Right atrium auricular region (tissue), 2 donors: ENCODE results near the gene HSPG2. TPM values are rescaled to one million over a fixed set of nuclear protein-coding genes. Genes with fewer than 3 reads are reported as not detected.
A peak's percentile ranks its signal among the peaks of the same experiment; 100 is the strongest.
"Not testable (repeated sequence)": the region's sequence is repeated elsewhere in the genome, so short reads cannot be mapped to it uniquely, and the experiment has no call there.

Experiments used
- DNase-seq: peaks from one replicate; pipeline ENCODE4 v3.0.0-alpha.2; 2019; ENCODE audit warnings: low spot score
- H3K27ac ChIP-seq, 2 donors: fragments of 200-600 bp; sonication (generic); 1 replicate in 1 of 2; 2 replicates in 1 of 2; pipeline ENCODE4 v1.5.1; 2016 to 2019
- H3K27me3 ChIP-seq, 2 donors: fragments of 200-600 bp; sonication (generic); one replicate each; pipeline versions ENCODE4 v1.5.1 to v1.6.0; 2017 to 2019
- H3K36me3 ChIP-seq: fragments of 200-600 bp; sonication (generic); one replicate; pipeline ENCODE4 v1.5.1; 2016
- H3K4me1 ChIP-seq, 2 donors: fragments of 200-600 bp; sonication (generic); one replicate each; pipeline versions ENCODE4 v1.5.1 to v1.6.0; 2017 to 2019
- H3K4me3 ChIP-seq, 2 donors: fragments of 200-600 bp; sonication (generic); 1 replicate in 1 of 2; 2 replicates in 1 of 2; pipeline ENCODE4 v1.5.1; 2017 to 2019; ENCODE audit warnings: mild to moderate bottlenecking in 1 of 2, moderate library complexity in 1 of 2
- H3K9me3 ChIP-seq, 2 donors: fragments of 200-600 bp; sonication (generic); one replicate each; pipeline ENCODE4 v1.5.1; 2019
- total RNA-seq, 2 donors: library from RNA; depleted of rRNA; stranded (reverse); fragments of >200 nt; gene quantifications; one replicate each; pipeline ENCODE4 v1.1.0, GENCODE V29; 2016
- TF ChIP-seq, protein P1 (sequence below), 2 donors: fragments of 200-600 bp; sonication (generic); IDR thresholded peaks; one replicate each; pipeline ENCODE4 v1.5.1; 2019; ENCODE audit warnings: antibody characterized with exemption in 2 of 2

HSPG2 gene
- total RNA-seq, 2 donors from 2014 or later = 424 to 557 TPM

DNA sequence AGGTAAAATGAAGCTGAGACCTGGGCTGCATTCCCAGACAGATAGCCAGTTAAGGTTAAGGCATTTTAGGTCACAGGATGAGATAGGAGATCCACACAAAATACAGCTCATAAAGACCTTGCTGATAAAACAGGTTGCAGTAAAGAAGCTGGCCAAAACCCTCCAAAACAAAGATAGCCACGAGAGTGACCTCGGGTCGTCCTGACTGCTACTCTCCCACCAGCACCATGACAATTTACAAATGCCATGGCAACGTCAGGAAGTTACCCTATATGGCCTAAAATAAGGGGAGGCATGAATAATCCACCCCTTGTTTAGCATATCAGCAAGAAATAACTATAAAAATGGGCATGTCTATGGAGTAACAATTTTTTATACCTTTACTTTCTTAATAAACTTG lies 33.4 kb upstream of the HSPG2 start:
- not testable (repeated sequence) for H3K9me3 ChIP-seq, H3K4me3 ChIP-seq, H3K4me1 ChIP-seq, H3K27ac ChIP-seq, H3K36me3 ChIP-seq, H3K27me3 ChIP-seq, DNase-seq

- H3K4me1 ChIP-seq, H3K9me3 ChIP-seq, DNase-seq, H3K27me3 ChIP-seq, H3K27ac ChIP-seq, H3K36me3 ChIP-seq, H3K4me3 ChIP-seq: not testable (repeated sequence)
Measured at GRCh38 chr1:21969066-21969465, 32.0 kb upstream of the HSPG2 start.

- not testable (repeated sequence) for H3K27me3 ChIP-seq, H3K4me1 ChIP-seq, H3K36me3 ChIP-seq, DNase-seq, H3K9me3 ChIP-seq, H3K4me3 ChIP-seq, H3K27ac ChIP-seq
Measured at GRCh38 chr1:21967216-21967615, 30.1 kb upstream of the HSPG2 start.

GRCh38 chr1:21966247-21967000 lies 29.3 kb upstream of the HSPG2 start:
- no peak for DNase-seq
- Histone ChIP-seq H3K27ac (no peak overlapping the region), H3K27me3 (no peaks in the 10 kb centered on the region), H3K4me3 (no peak overlapping the region), H3K4me1 (peaks cover 0 to 12% of the 10 kb centered on the region in 2 donors), H3K9me3 (no peaks in the 10 kb centered on the region), H3K36me3 (no peaks in the 10 kb centered on the region)
- TF ChIP-seq, protein P1, sequence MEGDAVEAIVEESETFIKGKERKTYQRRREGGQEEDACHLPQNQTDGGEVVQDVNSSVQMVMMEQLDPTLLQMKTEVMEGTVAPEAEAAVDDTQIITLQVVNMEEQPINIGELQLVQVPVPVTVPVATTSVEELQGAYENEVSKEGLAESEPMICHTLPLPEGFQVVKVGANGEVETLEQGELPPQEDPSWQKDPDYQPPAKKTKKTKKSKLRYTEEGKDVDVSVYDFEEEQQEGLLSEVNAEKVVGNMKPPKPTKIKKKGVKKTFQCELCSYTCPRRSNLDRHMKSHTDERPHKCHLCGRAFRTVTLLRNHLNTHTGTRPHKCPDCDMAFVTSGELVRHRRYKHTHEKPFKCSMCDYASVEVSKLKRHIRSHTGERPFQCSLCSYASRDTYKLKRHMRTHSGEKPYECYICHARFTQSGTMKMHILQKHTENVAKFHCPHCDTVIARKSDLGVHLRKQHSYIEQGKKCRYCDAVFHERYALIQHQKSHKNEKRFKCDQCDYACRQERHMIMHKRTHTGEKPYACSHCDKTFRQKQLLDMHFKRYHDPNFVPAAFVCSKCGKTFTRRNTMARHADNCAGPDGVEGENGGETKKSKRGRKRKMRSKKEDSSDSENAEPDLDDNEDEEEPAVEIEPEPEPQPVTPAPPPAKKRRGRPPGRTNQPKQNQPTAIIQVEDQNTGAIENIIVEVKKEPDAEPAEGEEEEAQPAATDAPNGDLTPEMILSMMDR (IDR thresholded peaks at IDR 0.05) = no peak

DNA sequence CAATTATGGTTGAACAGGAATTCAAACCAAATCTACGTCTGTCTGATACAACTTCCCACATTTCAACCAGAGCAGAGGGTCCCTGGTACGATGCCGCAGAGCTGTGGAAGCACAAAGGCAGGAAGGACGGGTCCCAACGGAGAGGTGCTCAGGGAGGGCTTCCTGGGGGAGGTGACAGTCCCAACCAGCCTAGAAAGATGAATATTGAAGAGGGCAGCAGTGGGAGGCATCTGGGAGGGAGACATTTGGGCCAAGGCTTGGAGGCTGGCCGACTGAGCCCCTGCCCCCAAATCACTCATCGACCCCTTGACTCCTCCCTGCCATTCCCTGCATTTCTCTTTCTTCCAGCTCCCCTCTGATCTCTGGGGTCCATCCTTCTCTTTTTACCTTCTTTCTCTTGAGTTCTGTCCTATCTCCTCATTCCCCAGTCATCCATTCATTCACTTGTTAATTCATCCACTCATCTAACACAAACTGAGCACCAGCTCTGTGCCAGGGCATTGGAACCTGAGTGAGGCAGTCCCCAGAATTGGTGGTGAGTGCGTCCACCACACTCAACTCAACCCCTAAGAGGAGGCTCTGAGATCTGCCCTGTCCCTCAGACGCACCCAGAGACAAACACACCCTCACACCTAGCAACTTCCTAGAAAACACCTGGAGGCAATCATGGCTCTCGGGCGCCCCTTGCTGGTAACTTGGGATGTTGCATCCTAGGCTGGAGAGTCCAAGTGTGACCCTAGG lies 26.5 kb upstream of the HSPG2 start:
- Histone ChIP-seq H3K4me3 (no peak overlapping the region), H3K27me3 (no peaks in the 10 kb centered on the region), H3K36me3 (no peaks in the 10 kb centered on the region), H3K27ac (no peak overlapping the region), H3K9me3 (no peaks in the 10 kb centered on the region), H3K4me1 (peaks cover 0 to 14% of the 10 kb centered on the region in 2 donors)
- TF ChIP-seq, protein P1 (IDR thresholded peaks at IDR 0.05) = peak; percentile 82 to 95
- peak; percentile 92 for DNase-seq

DNA sequence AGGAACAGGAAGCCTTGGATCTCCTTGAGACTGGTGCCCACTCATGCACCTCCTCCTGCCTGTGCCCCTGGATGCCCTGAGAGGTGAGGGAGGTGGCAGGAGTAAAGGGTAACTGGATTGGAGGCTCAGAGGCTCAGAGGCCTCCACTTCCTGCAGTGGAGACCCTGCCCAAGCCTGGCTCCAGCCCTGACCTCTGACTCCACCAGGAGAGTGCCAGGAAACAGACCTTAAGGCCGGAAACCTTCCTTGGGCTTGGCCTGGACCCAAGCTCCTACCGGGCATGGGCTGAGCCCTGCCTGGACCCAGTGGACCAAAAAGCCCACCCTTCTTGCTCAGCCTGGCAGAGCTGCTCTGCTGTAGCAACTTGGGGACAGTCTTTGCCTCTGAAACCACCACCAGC lies 24.7 kb upstream of the HSPG2 start:
- H3K36me3 ChIP-seq = no peaks in the 10 kb centered on the region
- peaks cover 0 to 31% of the 10 kb centered on the region in 2 donors for H3K4me1 ChIP-seq
- no peaks in the 10 kb centered on the region for H3K27me3 ChIP-seq
- DNase-seq = no peak
- H3K9me3 ChIP-seq = no peaks in the 10 kb centered on the region
- H3K27ac ChIP-seq = no peak overlapping the region
- no peak overlapping the region for H3K4me3 ChIP-seq
- TF ChIP-seq, protein P1 (IDR thresholded peaks at IDR 0.05) = no peak

GRCh38 chr1:21961337-21961736 lies 24.2 kb upstream of the HSPG2 start:
- Histone ChIP-seq H3K4me3 (no peak overlapping the region), H3K27ac (no peak overlapping the region), H3K27me3 (no peaks in the 10 kb centered on the region), H3K4me1 (peaks cover 0 to 35% of the 10 kb centered on the region in 2 donors), H3K9me3 (no peaks in the 10 kb centered on the region), H3K36me3 (no peaks in the 10 kb centered on the region)
- DNase-seq = no peak
- TF ChIP-seq, protein P1 (IDR thresholded peaks at IDR 0.05) = no peak
